HEK293 (cell line): ENCODE results near the gene PFN1.
A peak's percentile ranks its signal among the peaks of the same experiment; 100 is the strongest.

ENCODE experiments used
- CTCF ChIA-PET: fragments of 350-600 bp; formaldehyde crosslinking; extraction: SDS; loops from one replicate; lab custom pipeline; 2021; ENCODE audit warnings: antibody characterized with exemption; lab: Yijun Ruan, JAX
- POLR2A ChIA-PET: fragments of 300-600 bp; formaldehyde crosslinking; extraction: SDS; loops from one replicate; lab custom pipeline; 2020; ENCODE audit warnings: antibody characterized with exemption, inconsistent platforms; lab: Yijun Ruan, JAX
- H3K27ac ChIP-seq: fragments of 200-500 bp; sonication (Bioruptor generic); 2 replicates; pipeline ENCODE4 v1.5.1; 2014; ENCODE audit warnings: low read depth, low read length, control low read depth, inconsistent platforms; ENCODE audit errors: extremely low read depth
- H3K36me3 ChIP-seq, 2 experiments: fragments of 200-500 bp in 1 of 2; sonication (Bioruptor generic) in 1 of 2; 1 replicate in 1 of 2; 2 replicates in 1 of 2; pipeline ENCODE4 v1.5.1; 2014 to 2017; ENCODE audit warnings: inconsistent platforms in 2 of 2, low read length in 2 of 2; ENCODE audit not compliant: control insufficient read depth in 2 of 2, insufficient read depth in 1 of 2
- H3K4me1 ChIP-seq: fragments of 200-500 bp; sonication (Bioruptor generic); 2 replicates; pipeline ENCODE4 v1.5.1; 2014; ENCODE audit warnings: mild to moderate bottlenecking, low read length, inconsistent platforms; ENCODE audit not compliant: control insufficient read depth, insufficient read depth
- H3K4me3 ChIP-seq: 2 replicates; pipeline ENCODE4 v1.5.1; 2011; ENCODE audit warnings: low read depth, mild to moderate bottlenecking, control low read depth, low read length, moderate library complexity
- H3K9me3 ChIP-seq: fragments of 200-500 bp; sonication (Bioruptor generic); 2 replicates; pipeline ENCODE4 v1.5.1; 2014; ENCODE audit warnings: low read depth, low read length, inconsistent platforms; ENCODE audit not compliant: control insufficient read depth, insufficient read depth
- EGR2 ChIP-seq: fragments of 450-650 bp; formaldehyde crosslinking; IDR thresholded peaks from 2 replicates; pipeline ENCODE4 v1.5.1; 2016; ENCODE audit warnings: low read depth, missing biosample characterization, missing genetic modification characterization
- GLI2 ChIP-seq: fragments of 450-650 bp; formaldehyde crosslinking; IDR thresholded peaks from 2 replicates; pipeline ENCODE4; 2017; ENCODE audit warnings: missing biosample characterization, missing genetic modification characterization, low read depth, borderline replicate concordance
- HIC1 ChIP-seq: fragments of 450-650 bp; formaldehyde crosslinking; IDR thresholded peaks from 2 replicates; pipeline ENCODE4 v1.5.1; 2016; ENCODE audit warnings: missing biosample characterization, missing genetic modification characterization
- KLF1 ChIP-seq: fragments of 450-650 bp; formaldehyde crosslinking; IDR thresholded peaks from 2 replicates; pipeline ENCODE4 v1.5.1; 2016; ENCODE audit warnings: missing biosample characterization, missing genetic modification characterization
- KLF7 ChIP-seq: fragments of 450-650 bp; formaldehyde crosslinking; IDR thresholded peaks from 2 replicates; pipeline ENCODE4 v1.5.1; 2016; ENCODE audit warnings: missing biosample characterization, missing genetic modification characterization, borderline replicate concordance
- KLF8 ChIP-seq: fragments of 450-650 bp; formaldehyde crosslinking; IDR thresholded peaks from 2 replicates; pipeline ENCODE4 v1.5.1; 2016; ENCODE audit warnings: missing biosample characterization, missing genetic modification characterization
- PATZ1 ChIP-seq: fragments of 450-650 bp; formaldehyde crosslinking; IDR thresholded peaks from 2 replicates; pipeline ENCODE4 v1.5.1; 2016; ENCODE audit warnings: missing biosample characterization, missing genetic modification characterization
- SP2 ChIP-seq: fragments of 450-650 bp; formaldehyde crosslinking; IDR thresholded peaks from 2 replicates; pipeline ENCODE4 v1.5.1; 2016; ENCODE audit warnings: missing biosample characterization, missing genetic modification characterization
- SP3 ChIP-seq: fragments of 450-650 bp; formaldehyde crosslinking; IDR thresholded peaks from 2 replicates; pipeline ENCODE4 v1.5.1; 2016; ENCODE audit warnings: missing biosample characterization, missing genetic modification characterization
- WT1 ChIP-seq: fragments of 450-650 bp; formaldehyde crosslinking; IDR thresholded peaks from 2 replicates; pipeline ENCODE4 v1.5.1; 2016; ENCODE audit warnings: missing biosample characterization, missing genetic modification characterization
- YY1 ChIP-seq: fragments of 450-650 bp; formaldehyde crosslinking; IDR thresholded peaks from 2 replicates; pipeline ENCODE4 v1.5.1; 2018; ENCODE audit warnings: missing biosample characterization, missing genetic modification characterization
- ZBTB7A ChIP-seq: fragments of 450-650 bp; formaldehyde crosslinking; IDR thresholded peaks from 2 replicates; pipeline ENCODE4 v1.5.1; 2016; ENCODE audit warnings: low read depth, missing biosample characterization, missing genetic modification characterization
- ZBTB8A ChIP-seq: fragments of 450-650 bp; formaldehyde crosslinking; IDR thresholded peaks from 2 replicates; pipeline ENCODE4 v1.5.1; 2016; ENCODE audit warnings: missing biosample characterization, missing genetic modification characterization
- ZFP41 ChIP-seq: fragments of 450-650 bp; formaldehyde crosslinking; IDR thresholded peaks from 2 replicates; pipeline ENCODE4 v1.5.1; 2016; ENCODE audit warnings: missing biosample characterization, missing genetic modification characterization, borderline replicate concordance
- ZNF10 ChIP-seq: fragments of 450-650 bp; formaldehyde crosslinking; IDR thresholded peaks from 2 replicates; pipeline ENCODE4 v1.5.1; 2017; ENCODE audit warnings: missing biosample characterization, missing genetic modification characterization
- ZNF112 ChIP-seq: fragments of 450-650 bp; formaldehyde crosslinking; IDR thresholded peaks from 2 replicates; pipeline ENCODE4 v1.5.0; 2017; ENCODE audit warnings: missing biosample characterization, missing genetic modification characterization
- ZNF175 ChIP-seq: fragments of 450-650 bp; formaldehyde crosslinking; IDR thresholded peaks from 2 replicates; pipeline ENCODE4 v1.5.1; 2016; ENCODE audit warnings: missing biosample characterization, missing genetic modification characterization
- ZNF223 ChIP-seq: fragments of 450-650 bp; formaldehyde crosslinking; IDR thresholded peaks from 2 replicates; pipeline ENCODE4 v1.5.1; 2016; ENCODE audit warnings: missing biosample characterization, missing genetic modification characterization
- ZNF335 ChIP-seq: fragments of 450-650 bp; formaldehyde crosslinking; conservative IDR thresholded peaks from 2 replicates; pipeline ENCODE4 v1.5.1; 2016; ENCODE audit warnings: missing biosample characterization, missing genetic modification characterization
- ZNF416 ChIP-seq: fragments of 450-650 bp; formaldehyde crosslinking; IDR thresholded peaks from 2 replicates; pipeline ENCODE4 v1.5.1; 2016; ENCODE audit warnings: missing biosample characterization, missing genetic modification characterization
- ZNF426 ChIP-seq: fragments of 450-650 bp; formaldehyde crosslinking; IDR thresholded peaks from 2 replicates; pipeline ENCODE4 v1.5.1; 2017; ENCODE audit warnings: missing biosample characterization, missing genetic modification characterization, mild to moderate bottlenecking, inconsistent platforms, moderate library complexity
- ZNF596 ChIP-seq: fragments of 450-650 bp; IDR thresholded peaks from 2 replicates; pipeline ENCODE4 v1.5.0; 2018; ENCODE audit warnings: missing biosample characterization, mild to moderate bottlenecking, missing genetic modification characterization, moderate library complexity
- ZNF600 ChIP-seq: fragments of 450-650 bp; formaldehyde crosslinking; IDR thresholded peaks from 2 replicates; pipeline ENCODE4 v1.5.1; 2016; ENCODE audit warnings: missing biosample characterization, missing genetic modification characterization
- ZNF623 ChIP-seq: fragments of 450-650 bp; formaldehyde crosslinking; IDR thresholded peaks from 2 replicates; pipeline ENCODE4 v1.5.1; 2016; ENCODE audit warnings: missing biosample characterization, missing genetic modification characterization
- ZNF792 ChIP-seq: fragments of 450-650 bp; formaldehyde crosslinking; IDR thresholded peaks from 2 replicates; pipeline ENCODE4 v1.5.1; 2016; ENCODE audit warnings: missing biosample characterization, missing genetic modification characterization
- ZSCAN16 ChIP-seq: fragments of 450-650 bp; formaldehyde crosslinking; IDR thresholded peaks from 2 replicates; pipeline ENCODE4 v1.5.1; 2016; ENCODE audit warnings: missing biosample characterization, missing genetic modification characterization
- ZSCAN18 ChIP-seq: fragments of 450-650 bp; formaldehyde crosslinking; IDR thresholded peaks from 2 replicates; pipeline ENCODE4 v1.5.1; 2016; ENCODE audit warnings: missing biosample characterization, missing genetic modification characterization
- ZSCAN30 ChIP-seq: fragments of 450-650 bp; IDR thresholded peaks from 2 replicates; pipeline ENCODE4 v1.5.1; 2018; ENCODE audit warnings: missing biosample characterization, mild to moderate bottlenecking, missing genetic modification characterization, moderate library complexity

Gene PFN1

GRCh38 chr17:4944554-4945175 lies 3.7 kb downstream of the PFN1 start (continued):
- TF ChIP-seq ZSCAN16 (tag by site-specific recombination): no peak
- no peak for TF ChIP-seq ZSCAN30 (tag by site-specific recombination)
- TF ChIP-seq ZNF792 (tag by site-specific recombination): no peak
- no peak for TF ChIP-seq ZNF223 (tag by site-specific recombination)
- TF ChIP-seq EGR2 (tag by site-specific recombination): no peak
- no peak for TF ChIP-seq ZNF175 (tag by site-specific recombination)
- TF ChIP-seq ZNF112 (tag by site-specific recombination): no peak
- no peak for TF ChIP-seq ZBTB7A (tag by site-specific recombination)
- no peak for TF ChIP-seq YY1 (tag by site-specific recombination)
- 0 out of 2 replicates have a peak, but pooled peaks have one; percentile 1 for TF ChIP-seq ZNF10 (tag by site-specific recombination)
- no peak for TF ChIP-seq KLF7 (tag by site-specific recombination)
- no peak for TF ChIP-seq ZNF416 (tag by site-specific recombination)
- no peak for TF ChIP-seq HIC1 (tag by site-specific recombination)
- peak; percentile 44 for TF ChIP-seq ZNF335 (tag by site-specific recombination)
- no peak for TF ChIP-seq ZNF596 (tag by site-specific recombination)

- Histone ChIP-seq H3K9me3 (no peaks in the 10 kb centered on the region), H3K4me1 (peaks cover 19% of the 10 kb centered on the region), H3K36me3 (peaks cover 38 to 60% of the 10 kb centered on the region in 2 experiments), H3K27ac (peak overlapping the region; percentile 99), H3K4me3 (no peak overlapping the region)
- ChIA-PET CTCF (interaction anchor here (0.6 to 1.2 kb wide), 3 partner anchors 23 to 44 kb away, joined by 3 to 7 read pairs (median 4); partner anchors contain the start of gene CAMTA2), POLR2A (interaction anchor here (0.7 to 17.9 kb wide), 3 partner anchors 12 to 145 kb away, joined by 3 to 358 read pairs (median 8); partner anchors contain the start of genes GP1BA and SPAG7)
- TF ChIP-seq KLF8 (tag by site-specific recombination): peak; percentile 47; the same call in 1 of the 2 replicates
- peak; percentile 87 for TF ChIP-seq ZNF623 (tag by site-specific recombination)
- TF ChIP-seq GLI2 (tag by site-specific recombination): no peak
- peak; percentile 46; the same call in 1 of the 2 replicates for TF ChIP-seq SP3
- peak; percentile 24; the same call in 1 of the 2 replicates for TF ChIP-seq ZBTB8A (tag by site-specific recombination)
- TF ChIP-seq WT1: peak; percentile 53; the same call in 1 of the 2 replicates
- TF ChIP-seq ZNF10 (tag by site-specific recombination): 0 out of 2 replicates have a peak, but pooled peaks have one; percentile 6
- peak; percentile 56 for TF ChIP-seq SP2
- no peak for TF ChIP-seq ZFP41 (tag by site-specific recombination)
- no peak for TF ChIP-seq ZSCAN18 (tag by site-specific recombination)
- TF ChIP-seq PATZ1: peak; percentile 51
- TF ChIP-seq ZNF426 (tag by site-specific recombination): no peak
- TF ChIP-seq ZNF600 (tag by site-specific recombination): peak; percentile 48
- peak; percentile 55 for TF ChIP-seq KLF1 (tag by site-specific recombination)
These were observed 4.2 kb downstream of the PFN1 start for GRCh38 chr17:4944163-4944553.
